DND-41 (cell line): Measurements from ENCODE around the gene ALDH1A2.

Source experiments
- ATAC-seq: fragments of 200-7000 bp; cut with Tn5 transposase; 3 replicates; pipeline ENCODE4 v1.9.1; 2021; ENCODE audit warnings: low read depth; ENCODE audit not compliant: insufficient read depth
- DNase-seq: peaks from one replicate; pipeline ENCODE4 v3.0.0-alpha.2; 2020
- H2AFZ ChIP-seq: 2 replicates; pipeline ENCODE4 v1.6.0; 2012; ENCODE audit warnings: low read depth, low read length
- H3K27ac ChIP-seq: 2 replicates; pipeline ENCODE4 v1.5.1; 2012; ENCODE audit warnings: low read length, inconsistent platforms
- H3K27me3 ChIP-seq: fragments of 200-600 bp; sonication (generic); 2 replicates; pipeline ENCODE4 v1.6.0; 2012; ENCODE audit warnings: low read length, mild to moderate bottlenecking, inconsistent platforms; ENCODE audit not compliant: insufficient read depth, poor library complexity
- H3K36me3 ChIP-seq: 2 replicates; pipeline ENCODE4 v1.5.1; 2012; ENCODE audit warnings: low read length, inconsistent platforms; ENCODE audit not compliant: insufficient read depth
- H3K4me1 ChIP-seq: 2 replicates; pipeline ENCODE4 v1.5.1; 2012; ENCODE audit warnings: mild to moderate bottlenecking, low read length; ENCODE audit not compliant: insufficient read depth
- H3K4me2 ChIP-seq: 2 replicates; pipeline ENCODE4 v1.6.0; 2012; ENCODE audit warnings: mild to moderate bottlenecking, moderate library complexity, low read length, inconsistent platforms; ENCODE audit not compliant: insufficient read depth
- H3K4me3 ChIP-seq, 2 experiments: fragments of 200-600 bp in 1 of 2; shearing (Covaris generic) in 1 of 2; 2 replicates each; pipeline ENCODE4 v1.5.1; 2012 to 2016; ENCODE audit warnings: inconsistent platforms in 2 of 2, low read length in 2 of 2, mild to moderate bottlenecking in 2 of 2, low read depth in 1 of 2, moderate library complexity in 1 of 2
- H3K79me2 ChIP-seq: 2 replicates; pipeline ENCODE4 v1.6.0; 2012; ENCODE audit warnings: low read length, inconsistent platforms; ENCODE audit not compliant: insufficient read depth
- H3K9ac ChIP-seq: 2 replicates; pipeline ENCODE4 v1.6.0; 2012; ENCODE audit warnings: low read depth, mild to moderate bottlenecking, inconsistent platforms, low read length, moderate library complexity
- H3K9me3 ChIP-seq: 2 replicates; pipeline ENCODE4 v1.5.1; 2012; ENCODE audit warnings: low read length, moderate library complexity, mild to moderate bottlenecking, inconsistent platforms; ENCODE audit not compliant: insufficient read depth, severe bottlenecking
- H4K20me1 ChIP-seq: 2 replicates; pipeline ENCODE4 v1.6.0; 2012; ENCODE audit warnings: low read length; ENCODE audit not compliant: insufficient read depth
- TF ChIP-seq, protein P1 (sequence below): IDR thresholded peaks from 2 replicates; pipeline ENCODE4 v1.5.1; 2012; ENCODE audit warnings: borderline replicate concordance, low read length, moderate library complexity, mild to moderate bottlenecking; ENCODE audit not compliant: poor library complexity, severe bottlenecking; ENCODE audit errors: extremely low read depth

Gene ALDH1A2

DNA sequence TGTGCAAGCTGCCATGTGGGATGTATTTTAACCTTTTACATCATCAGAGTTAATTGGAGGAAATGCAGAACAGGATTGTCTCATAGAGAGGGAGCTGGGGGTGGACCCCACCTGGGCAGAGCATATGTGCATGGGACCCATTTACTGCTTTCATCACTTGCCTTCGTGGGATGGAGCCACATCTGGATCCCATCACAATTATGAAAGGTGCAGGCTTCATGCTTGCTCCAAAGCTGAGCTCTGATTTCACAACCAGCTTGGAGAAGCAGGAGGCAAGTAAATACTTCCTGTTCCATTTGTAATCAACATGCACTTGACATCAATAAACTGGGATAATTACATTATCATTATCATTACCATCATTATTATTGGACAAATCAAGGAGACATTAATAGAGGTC is 161.9 kb downstream of the ALDH1A2 start:
- Histone ChIP-seq H3K27ac (no peak overlapping the region), H3K27me3 (no peaks in the 10 kb centered on the region), H3K4me1 (no peaks in the 10 kb centered on the region), H3K4me2 (no peak overlapping the region), H4K20me1 (no peaks in the 10 kb centered on the region), H3K36me3 (no peaks in the 10 kb centered on the region), H3K4me3 (no peak overlapping the region), H3K9me3 (no peaks in the 10 kb centered on the region), H2AFZ (no peak overlapping the region), H3K9ac (no peak overlapping the region), H3K79me2 (no peaks in the 10 kb centered on the region)
- no peak for DNase-seq
- ATAC-seq: no peak
- TF ChIP-seq, protein P1, sequence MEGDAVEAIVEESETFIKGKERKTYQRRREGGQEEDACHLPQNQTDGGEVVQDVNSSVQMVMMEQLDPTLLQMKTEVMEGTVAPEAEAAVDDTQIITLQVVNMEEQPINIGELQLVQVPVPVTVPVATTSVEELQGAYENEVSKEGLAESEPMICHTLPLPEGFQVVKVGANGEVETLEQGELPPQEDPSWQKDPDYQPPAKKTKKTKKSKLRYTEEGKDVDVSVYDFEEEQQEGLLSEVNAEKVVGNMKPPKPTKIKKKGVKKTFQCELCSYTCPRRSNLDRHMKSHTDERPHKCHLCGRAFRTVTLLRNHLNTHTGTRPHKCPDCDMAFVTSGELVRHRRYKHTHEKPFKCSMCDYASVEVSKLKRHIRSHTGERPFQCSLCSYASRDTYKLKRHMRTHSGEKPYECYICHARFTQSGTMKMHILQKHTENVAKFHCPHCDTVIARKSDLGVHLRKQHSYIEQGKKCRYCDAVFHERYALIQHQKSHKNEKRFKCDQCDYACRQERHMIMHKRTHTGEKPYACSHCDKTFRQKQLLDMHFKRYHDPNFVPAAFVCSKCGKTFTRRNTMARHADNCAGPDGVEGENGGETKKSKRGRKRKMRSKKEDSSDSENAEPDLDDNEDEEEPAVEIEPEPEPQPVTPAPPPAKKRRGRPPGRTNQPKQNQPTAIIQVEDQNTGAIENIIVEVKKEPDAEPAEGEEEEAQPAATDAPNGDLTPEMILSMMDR: no peak
